Measurements from ENCODE around the gene TTL.
"Not testable (repeated sequence)": the region's sequence is repeated elsewhere in the genome, so short reads cannot be mapped to it uniquely, and the experiment has no call there.

TTL gene

GRCh38 chr2:112481528-112482233 is at the start of gene TTL:
Gene TTL (plus strand): TSS chr2:112482156. CDS start chr2:112482345, 189 bp downstream.
- in situ Hi-C loops (cut with MboI; ENCODE audit: low sequenced_read_pairs) = no loop called here

- in situ Hi-C loops (cut with MboI; ENCODE audit: low sequenced_read_pairs) = not testable (repeated sequence)
Observed at GRCh38 chr2:112432390-112432734, 49.6 kb upstream of the TTL start.

GRCh38 chr2:112432735-112433479 is 49.0 kb upstream of the TTL start:
- in situ Hi-C loops (cut with MboI; ENCODE audit: low sequenced_read_pairs) = not testable (repeated sequence)

- in situ Hi-C loops (cut with MboI; ENCODE audit: low sequenced_read_pairs) = not testable (repeated sequence)
Observed at GRCh38 chr2:112433480-112433879, 48.5 kb upstream of the TTL start, which contains the start of gene RGPD8. Gene RGPD8 (minus strand): TSS chr2:112433645. CDS start chr2:112433453, 192 bp downstream.

- in situ Hi-C loops (cut with MboI; ENCODE audit: low sequenced_read_pairs) = no loop called here
Observed at GRCh38 chr2:112433932-112434730, 47.8 kb upstream of the TTL start.

GRCh38 chr2:112434890-112435715 is 46.9 kb upstream of the TTL start:
- in situ Hi-C loops (cut with MboI; ENCODE audit: low sequenced_read_pairs) = not testable (repeated sequence)

- in situ Hi-C loops (cut with MboI; ENCODE audit: low sequenced_read_pairs) = not testable (repeated sequence)
Observed at GRCh38 chr2:112435716-112436431, 46.1 kb upstream of the TTL start.

- in situ Hi-C loops (cut with MboI; ENCODE audit: low sequenced_read_pairs) = not testable (repeated sequence)
Observed at GRCh38 chr2:112436993-112437392, 45.0 kb upstream of the TTL start.

- in situ Hi-C loops (cut with MboI; ENCODE audit: low sequenced_read_pairs) = not testable (repeated sequence)
Observed at GRCh38 chr2:112437405-112437831, 44.5 kb upstream of the TTL start.

- in situ Hi-C loops (cut with MboI; ENCODE audit: low sequenced_read_pairs) = not testable (repeated sequence)
Observed at GRCh38 chr2:112438603-112439261, 43.2 kb upstream of the TTL start.

- in situ Hi-C loops (cut with MboI; ENCODE audit: low sequenced_read_pairs) = not testable (repeated sequence)
Observed at GRCh38 chr2:112444256-112444655, 37.7 kb upstream of the TTL start.

GRCh38 chr2:112449854-112450253 is 32.1 kb upstream of the TTL start:
- in situ Hi-C loops (cut with MboI; ENCODE audit: low sequenced_read_pairs) = no loop called here

- in situ Hi-C loops (cut with MboI; ENCODE audit: low sequenced_read_pairs) = no loop called here
Observed at GRCh38 chr2:112451317-112451716, 30.6 kb upstream of the TTL start.

- in situ Hi-C loops (cut with MboI; ENCODE audit: low sequenced_read_pairs) = no loop called here
Observed at GRCh38 chr2:112454586-112454985, 27.4 kb upstream of the TTL start.

- in situ Hi-C loops (cut with MboI; ENCODE audit: low sequenced_read_pairs) = no loop called here
Observed at GRCh38 chr2:112459372-112459771, 22.6 kb upstream of the TTL start.

- in situ Hi-C loops (cut with MboI; ENCODE audit: low sequenced_read_pairs) = no loop called here
Observed at GRCh38 chr2:112462178-112462577, 19.8 kb upstream of the TTL start.

- in situ Hi-C loops (cut with MboI; ENCODE audit: low sequenced_read_pairs) = no loop called here
Observed at GRCh38 chr2:112463256-112463655, 18.7 kb upstream of the TTL start.

- in situ Hi-C loops (cut with MboI; ENCODE audit: low sequenced_read_pairs) = no loop called here
Observed at GRCh38 chr2:112465382-112465781, 16.6 kb upstream of the TTL start.

- in situ Hi-C loops (cut with MboI; ENCODE audit: low sequenced_read_pairs) = no loop called here
Observed at GRCh38 chr2:112472547-112473263, 9.3 kb upstream of the TTL start.

All from hTERT RPE-1 (cell line).